Vagina (tissue), 2 donors: ENCODE data around the gene MCM9.

Source experiments
- POLR2A ChIP-seq, 2 donors: fragments of 450-650 bp; IDR thresholded peaks; one replicate each; pipeline ENCODE4 v1.6.1; 2017; ENCODE audit warnings: antibody characterized with exemption in 2 of 2, mild to moderate bottlenecking in 2 of 2, moderate library complexity in 2 of 2
- POLR2AphosphoS5 ChIP-seq, 2 donors: sonication (generic); formaldehyde crosslinking; IDR thresholded peaks; one replicate each; pipeline ENCODE4 v1.9.0; 2017; ENCODE audit warnings: antibody characterized with exemption in 2 of 2, mild to moderate bottlenecking in 2 of 2, low read depth in 1 of 2; ENCODE audit not compliant: insufficient read depth in 1 of 2
- TF ChIP-seq, protein P1 (sequence below), 3 experiments: fragments of 450-650 bp in 2 of 3; fragments of 200-600 bp in 1 of 3; sonication (generic) in 1 of 3; IDR thresholded peaks; one replicate each; pipeline ENCODE4 v1.5.1; 2017 to 2019; ENCODE audit warnings: antibody characterized with exemption in 3 of 3, mild to moderate bottlenecking in 2 of 3, moderate library complexity in 2 of 3

DNA sequence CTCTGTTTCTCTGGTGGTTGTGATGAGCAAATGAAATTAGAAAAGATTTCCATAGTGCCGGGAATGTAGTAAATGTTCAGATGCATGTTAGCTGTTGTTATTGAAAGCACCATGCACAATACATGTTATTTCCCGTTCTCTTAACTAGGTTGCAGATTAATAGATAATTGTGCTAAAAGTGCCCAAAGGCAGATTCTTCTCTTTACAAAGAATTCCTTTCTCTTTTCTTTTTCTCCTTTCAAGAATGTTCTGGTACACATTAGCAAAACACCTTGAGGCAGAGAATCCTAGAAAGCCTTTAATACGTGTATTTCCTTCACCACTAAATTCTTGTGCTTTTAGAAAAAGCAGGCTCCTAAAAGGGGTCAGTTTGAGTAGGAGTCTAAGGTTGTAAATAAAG is 162.1 kb downstream of the MCM9 start:
- TF ChIP-seq POLR2AphosphoS5 (IDR thresholded peaks at IDR 0.05; ENCODE audit: insufficient read depth in 1 of 2, low read depth in 1 of 2): no peak
- TF ChIP-seq, protein P1, sequence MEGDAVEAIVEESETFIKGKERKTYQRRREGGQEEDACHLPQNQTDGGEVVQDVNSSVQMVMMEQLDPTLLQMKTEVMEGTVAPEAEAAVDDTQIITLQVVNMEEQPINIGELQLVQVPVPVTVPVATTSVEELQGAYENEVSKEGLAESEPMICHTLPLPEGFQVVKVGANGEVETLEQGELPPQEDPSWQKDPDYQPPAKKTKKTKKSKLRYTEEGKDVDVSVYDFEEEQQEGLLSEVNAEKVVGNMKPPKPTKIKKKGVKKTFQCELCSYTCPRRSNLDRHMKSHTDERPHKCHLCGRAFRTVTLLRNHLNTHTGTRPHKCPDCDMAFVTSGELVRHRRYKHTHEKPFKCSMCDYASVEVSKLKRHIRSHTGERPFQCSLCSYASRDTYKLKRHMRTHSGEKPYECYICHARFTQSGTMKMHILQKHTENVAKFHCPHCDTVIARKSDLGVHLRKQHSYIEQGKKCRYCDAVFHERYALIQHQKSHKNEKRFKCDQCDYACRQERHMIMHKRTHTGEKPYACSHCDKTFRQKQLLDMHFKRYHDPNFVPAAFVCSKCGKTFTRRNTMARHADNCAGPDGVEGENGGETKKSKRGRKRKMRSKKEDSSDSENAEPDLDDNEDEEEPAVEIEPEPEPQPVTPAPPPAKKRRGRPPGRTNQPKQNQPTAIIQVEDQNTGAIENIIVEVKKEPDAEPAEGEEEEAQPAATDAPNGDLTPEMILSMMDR (IDR thresholded peaks at IDR 0.05): no peak
- no peak for TF ChIP-seq POLR2A (IDR thresholded peaks at IDR 0.05)
